ENCODE data around the gene PPP4R4.
"Not testable (repeated sequence)": the region's sequence is repeated elsewhere in the genome, so short reads cannot be mapped to it uniquely, and the experiment has no call there.

Gene PPP4R4

DNA sequence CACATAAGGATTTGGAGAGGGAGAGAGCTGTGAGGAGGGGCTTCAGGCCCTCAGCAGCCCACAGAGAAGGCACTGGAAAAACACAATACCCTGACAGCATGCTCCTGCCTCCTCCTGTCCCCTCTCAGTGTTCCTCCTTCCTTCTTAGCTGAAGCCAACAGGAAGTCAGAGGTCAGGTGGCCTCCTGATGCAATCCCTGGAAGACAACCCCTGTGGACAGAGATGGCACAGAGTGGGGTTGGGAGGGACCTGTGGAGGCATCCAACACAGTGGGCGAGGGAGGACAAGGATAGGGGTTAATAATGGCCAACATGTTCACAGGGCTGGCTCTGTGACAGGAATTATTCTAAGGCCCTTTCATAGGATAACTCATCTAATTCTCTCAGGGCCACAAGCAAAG lies 29.4 kb upstream of the PPP4R4 start:
- no peak for DNase-seq

DNA sequence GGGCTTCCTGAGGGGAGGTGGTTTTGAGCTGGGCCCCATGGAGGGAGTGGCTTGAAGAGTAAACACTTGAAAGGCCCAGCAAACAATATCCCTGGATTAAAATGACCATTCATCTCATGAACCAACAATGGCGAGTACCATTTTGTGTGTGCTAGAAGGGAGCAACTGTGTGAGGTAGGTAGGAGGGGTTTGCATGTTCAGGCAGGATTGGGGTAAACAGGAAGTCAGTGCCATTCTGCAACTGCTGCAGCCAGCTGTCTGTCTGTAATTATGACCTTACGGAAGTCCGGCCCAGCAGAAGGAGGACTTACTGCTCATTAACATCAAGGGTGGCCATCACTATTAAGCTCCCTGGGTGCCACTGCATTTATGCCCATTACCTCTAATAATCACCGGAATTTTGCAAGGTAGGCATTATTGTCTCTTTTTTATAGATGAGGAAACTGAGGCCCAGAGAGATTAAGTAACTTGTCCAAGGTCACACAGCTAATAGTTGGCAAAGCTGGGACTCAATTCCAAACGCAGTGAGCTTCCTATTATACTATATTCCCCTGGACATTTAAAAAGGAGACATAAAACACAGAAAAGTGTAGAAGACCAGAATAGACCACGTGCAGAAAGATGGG lies 28.1 kb upstream of the PPP4R4 start:
- no peak for DNase-seq

- no peak for DNase-seq
Measured at GRCh38 chr14:94152676-94153075, 21.4 kb upstream of the PPP4R4 start.

DNA sequence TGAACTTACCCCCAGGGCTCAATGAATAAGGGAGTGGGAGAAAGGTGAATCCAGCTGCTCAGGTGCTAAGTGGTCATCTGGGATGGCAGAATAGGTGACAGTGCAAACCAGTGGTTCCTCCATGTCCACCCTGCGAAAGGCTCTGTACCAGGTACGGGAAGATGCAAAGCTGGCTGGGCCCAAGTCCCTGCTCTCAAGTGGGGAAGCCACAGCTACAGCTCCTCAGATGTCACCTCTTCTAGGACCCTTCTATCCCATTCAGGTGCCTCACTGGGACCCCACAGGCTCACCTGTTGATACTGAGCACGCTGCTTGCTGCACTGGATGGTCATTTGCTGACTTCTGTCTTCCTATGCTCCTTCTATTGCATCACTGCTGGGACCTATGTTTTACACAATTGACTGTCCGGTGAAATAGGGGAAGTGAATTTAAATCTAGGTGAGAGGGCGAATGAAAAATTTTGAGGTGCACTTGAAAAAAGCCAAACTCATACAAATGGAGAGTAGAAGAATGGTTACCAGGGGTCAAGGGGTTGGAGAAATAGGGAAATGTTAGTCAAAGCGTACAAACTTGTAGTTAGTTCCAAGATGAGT lies 20.3 kb upstream of the PPP4R4 start:
- DNase-seq, result no peak

DNA sequence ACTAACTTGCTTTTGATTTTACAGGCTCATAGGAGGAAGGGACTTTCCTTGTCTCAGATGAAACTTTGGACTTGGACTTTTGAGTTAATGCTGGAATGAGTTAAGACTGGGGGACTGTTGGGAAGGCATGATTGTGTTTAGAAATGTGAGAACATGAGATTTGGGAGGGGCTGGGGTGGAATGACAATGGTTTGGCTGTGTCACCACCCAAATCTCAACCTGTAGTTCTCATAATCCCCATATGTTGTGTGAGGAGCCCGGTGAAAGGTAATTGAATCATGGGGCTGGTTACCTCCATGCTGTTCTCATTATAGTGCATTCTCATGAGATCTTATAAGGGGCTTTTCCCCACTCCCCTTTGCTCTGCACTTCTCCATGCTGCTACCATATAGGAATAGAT lies 18.0 kb upstream of the PPP4R4 start:
- not testable (repeated sequence) for DNase-seq

DNA sequence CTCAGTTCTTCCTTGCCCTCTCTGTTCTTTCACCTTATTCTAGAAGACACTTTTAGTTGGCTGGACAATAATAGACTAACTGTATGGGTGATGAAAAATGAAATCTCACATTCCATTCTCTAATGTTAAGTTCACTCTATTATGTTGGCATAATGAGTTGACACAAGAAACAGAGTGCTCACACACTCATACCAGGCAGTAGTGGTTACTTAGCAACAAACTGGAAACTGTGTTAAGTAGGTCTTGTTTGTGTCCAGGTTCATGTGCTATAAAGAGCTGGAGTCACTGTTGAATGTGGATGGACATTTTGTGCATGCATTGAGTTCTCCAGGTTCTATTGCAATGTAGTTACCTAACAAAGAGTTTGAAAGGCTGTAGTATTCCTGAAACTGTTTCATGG lies 16.9 kb upstream of the PPP4R4 start:
- DNase-seq, result no peak

DNA sequence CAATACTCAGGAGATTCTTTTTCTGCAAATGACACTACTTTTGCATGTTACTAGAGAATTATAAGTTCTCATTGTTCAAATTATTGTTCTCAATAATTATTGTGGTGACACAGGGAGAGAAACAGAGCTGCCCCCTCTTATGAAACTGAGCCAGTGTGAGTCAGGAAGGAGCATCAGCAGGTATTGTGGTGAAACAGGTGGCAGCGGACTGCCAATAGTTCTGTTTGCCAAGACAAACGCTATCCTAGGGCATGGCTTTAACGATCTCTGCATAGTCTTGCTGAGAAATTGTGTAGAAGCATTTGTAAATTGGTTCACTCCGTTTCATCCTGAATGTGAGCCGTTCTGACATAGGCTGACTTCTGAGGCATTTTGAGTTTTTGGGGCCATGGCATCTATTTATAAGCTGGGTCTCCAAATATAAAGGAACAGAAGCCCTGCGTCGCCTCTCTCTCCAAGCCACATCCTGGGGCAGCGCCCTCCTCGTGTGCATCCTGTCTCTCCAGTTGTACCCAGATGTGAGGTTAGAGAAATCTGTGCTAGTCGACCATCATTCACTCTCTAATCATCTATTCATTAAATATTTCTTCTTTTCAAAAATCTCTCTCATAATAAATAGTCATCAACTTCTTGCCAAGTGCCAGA lies 15.8 kb upstream of the PPP4R4 start:
- no peak for DNase-seq

DNA sequence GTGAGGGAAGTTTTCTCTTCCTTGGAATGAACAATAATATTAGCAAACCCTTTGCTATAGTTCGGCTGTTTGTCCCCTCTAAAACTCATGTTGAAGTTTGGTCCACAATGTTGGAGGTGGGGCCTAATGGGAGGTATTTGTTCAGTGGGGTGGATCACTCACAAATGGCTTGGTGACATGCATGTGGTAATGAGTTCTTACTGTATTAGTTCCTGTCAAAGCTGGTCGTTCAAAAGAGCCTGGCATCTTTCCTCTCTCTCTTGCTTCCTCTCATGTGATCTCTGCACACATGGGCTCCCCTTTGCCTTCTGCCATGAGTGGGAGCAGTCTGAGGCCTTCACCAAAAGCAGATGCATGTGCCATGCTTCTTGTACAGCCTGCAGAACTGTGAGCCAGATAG lies 13.1 kb upstream of the PPP4R4 start:
- no peak for DNase-seq

DNA sequence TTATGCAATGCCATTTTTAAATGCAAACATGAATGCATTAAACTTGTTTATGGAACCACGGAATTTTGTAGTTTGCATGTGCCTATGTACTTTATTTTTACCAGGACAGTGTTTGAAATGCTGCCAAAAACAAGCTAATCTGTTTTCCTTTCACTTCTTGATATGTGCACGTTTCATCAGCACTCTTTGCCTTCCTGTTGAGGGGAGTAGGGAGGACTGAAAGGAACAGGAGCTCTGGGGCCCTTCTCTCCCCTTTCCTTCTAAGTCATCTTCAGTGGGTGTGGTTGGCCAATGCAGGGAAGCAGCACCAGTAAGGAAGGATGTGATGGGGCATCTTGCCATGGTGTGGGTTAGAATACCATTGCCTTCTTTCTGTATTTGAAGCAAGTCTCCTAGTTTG lies 12.1 kb upstream of the PPP4R4 start:
- DNase-seq, result no peak

GRCh38 chr14:94162466-94162865 lies 11.7 kb upstream of the PPP4R4 start:
- DNase-seq, result no peak

DNA sequence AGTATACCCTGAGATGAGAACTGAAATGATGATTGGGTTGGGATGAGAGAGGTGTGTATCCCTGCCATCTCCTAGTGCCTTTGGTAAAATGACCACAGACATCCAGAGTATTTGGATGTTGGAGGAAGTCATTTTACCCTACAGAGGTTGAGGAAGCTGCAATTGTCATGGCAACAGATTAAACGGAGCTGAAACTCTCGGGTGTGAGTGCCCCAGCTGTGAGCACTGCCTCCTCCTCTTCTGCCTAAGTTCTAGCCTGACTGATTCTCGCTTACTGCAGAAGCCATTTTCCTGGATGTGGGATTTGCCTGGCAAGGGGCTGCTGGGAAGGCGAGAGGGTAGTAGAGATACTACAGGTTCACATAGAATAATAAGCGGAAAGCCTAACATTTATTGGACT lies 10.3 kb upstream of the PPP4R4 start:
- DNase-seq, result peak in 1 of 58 donors; percentile 25

GRCh38 chr14:94164685-94165431 lies 9.3 kb upstream of the PPP4R4 start:
- DNase-seq, result peak in 39 of 58 donors; percentile 7 to 87 (median 58)

DNA sequence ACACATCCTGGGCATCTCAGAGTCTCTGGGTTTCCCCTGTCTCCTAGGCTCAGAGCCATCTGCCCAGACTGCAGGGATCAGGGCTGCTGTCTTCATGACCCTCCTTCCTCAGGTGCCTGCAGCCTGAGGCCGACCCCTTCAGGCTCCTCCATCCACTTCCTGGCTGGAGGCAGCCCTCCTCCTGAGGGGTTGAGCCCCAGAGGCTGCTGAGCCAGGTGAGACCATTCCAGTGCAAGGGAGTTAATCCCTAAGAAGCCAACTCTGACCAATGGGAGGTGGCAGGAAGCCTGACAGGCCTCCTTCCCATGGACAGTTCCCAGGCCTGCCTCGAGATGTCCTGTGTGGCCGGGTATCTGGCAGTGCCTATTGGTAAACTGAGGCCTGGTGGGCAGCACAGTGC lies 8.4 kb upstream of the PPP4R4 start:
- DNase-seq, result no peak

- no peak for DNase-seq
Measured at GRCh38 chr14:94170136-94170535, 4.0 kb upstream of the PPP4R4 start.

DNA sequence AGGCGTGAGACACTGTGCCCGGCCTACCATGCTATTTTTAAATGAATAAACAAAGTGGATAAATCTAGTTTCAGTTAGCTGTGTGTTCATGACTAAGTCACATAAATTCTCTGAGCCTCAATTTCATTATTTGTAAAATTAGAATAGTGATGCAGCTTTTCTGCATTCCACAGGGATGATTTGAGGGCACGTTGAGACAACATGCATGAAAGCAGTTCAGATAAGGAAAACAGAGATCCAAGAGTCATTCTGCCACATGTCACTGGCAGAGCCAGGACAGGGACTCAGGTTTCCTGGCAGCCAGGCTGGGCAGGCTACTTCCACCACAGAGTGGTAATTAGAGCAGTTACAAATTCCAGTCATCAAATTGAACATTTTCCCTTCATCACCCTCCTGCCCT lies 2.9 kb upstream of the PPP4R4 start:
- DNase-seq, result no peak

- DNase-seq, result no peak
Measured at GRCh38 chr14:94172545-94172944, 1.6 kb upstream of the PPP4R4 start.

DNA sequence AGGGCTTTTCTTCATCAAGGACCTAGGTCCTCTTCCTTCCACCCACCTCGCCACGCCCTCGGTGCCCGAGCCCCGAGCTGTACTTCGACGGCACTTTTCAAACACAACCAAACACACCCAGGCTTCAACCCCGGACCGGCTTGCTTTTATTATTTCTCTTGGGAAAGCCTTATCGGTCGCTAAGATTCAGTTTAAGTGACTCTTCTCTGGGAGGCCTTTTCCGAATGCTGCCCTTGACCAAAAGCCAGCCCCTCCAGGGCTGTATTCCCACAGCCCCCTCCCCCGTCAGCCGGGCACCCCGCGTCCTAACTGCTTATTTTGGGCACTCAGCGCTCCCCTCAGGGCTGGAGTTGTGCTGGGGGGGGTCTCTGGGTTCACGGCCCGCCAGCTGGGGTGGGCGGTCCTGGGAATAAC lies 644 bp upstream of the PPP4R4 start:
- DNase-seq, result peak in 4 of 58 donors; percentile 13 to 69 (median 52)

GRCh38 chr14:94174604-94175010 lies 485 bp downstream of the PPP4R4 start:
- DNase-seq, result peak in 3 of 58 donors; percentile 20 to 58 (median 37)

DNA sequence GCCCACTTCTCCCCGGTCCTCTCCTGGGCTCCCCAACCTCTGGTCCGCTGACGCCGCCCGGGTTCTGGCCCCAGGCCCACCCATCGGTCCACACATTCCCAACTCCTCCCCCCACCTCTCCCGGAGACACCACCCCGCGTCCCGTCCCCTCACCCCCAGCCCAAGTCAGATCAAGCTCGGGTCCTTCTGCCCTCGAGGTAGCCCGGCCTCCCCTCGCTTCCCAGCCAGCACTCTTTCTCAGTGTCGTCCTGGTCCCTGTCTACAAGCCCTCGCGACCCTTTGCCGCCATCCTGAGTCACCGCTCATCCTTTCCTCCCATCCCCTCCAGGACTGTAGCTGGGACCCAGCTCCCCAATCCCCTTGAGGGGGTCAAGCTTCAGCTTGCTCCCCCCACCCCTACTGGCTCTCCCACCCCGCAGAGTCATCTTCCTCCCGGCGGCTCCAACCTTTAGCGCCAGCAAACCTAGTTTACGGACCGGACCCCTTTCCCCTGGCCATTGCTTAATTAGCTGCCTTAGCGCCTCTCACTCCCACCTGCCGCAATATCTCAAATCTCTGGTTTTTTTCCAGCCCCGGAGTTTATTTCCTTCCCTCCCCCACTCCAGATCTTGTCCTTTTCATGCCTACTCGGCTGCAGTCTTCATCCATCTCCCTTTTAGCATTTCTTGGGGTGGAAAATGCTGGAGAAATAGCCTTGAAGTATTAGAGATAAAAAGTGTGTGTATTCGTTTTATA lies 1.1 kb downstream of the PPP4R4 start:
- peak in 15 of 58 donors; percentile 11 to 55 (median 32) for DNase-seq

- no peak for DNase-seq
Measured at GRCh38 chr14:94175747-94176146, 1.6 kb downstream of the PPP4R4 start.

- no peak for DNase-seq
Measured at GRCh38 chr14:94176808-94177207, 2.7 kb downstream of the PPP4R4 start.

- DNase-seq, result no peak
Measured at GRCh38 chr14:94177806-94178205, 3.7 kb downstream of the PPP4R4 start.

Measured in anterior cingulate cortex (tissue), 58 donors.